WERI-Rb-1 (cell line): ENCODE data around the gene EBP.

ENCODE experiments used
- DNase-seq: peaks from one replicate; pipeline ENCODE4 v3.0.0-alpha.2; 2020
- H3K27ac ChIP-seq: fragments of 250-450 bp; sonication (Bioruptor Pico); 2 replicates; pipeline ENCODE4 v1.5.1; 2020; ENCODE audit warnings: mild to moderate bottlenecking, moderate library complexity
- H3K27me3 ChIP-seq: fragments of 250-450 bp; sonication (Bioruptor Pico); 2 replicates; pipeline ENCODE4 v1.5.1; 2021; ENCODE audit warnings: mild to moderate bottlenecking, low read depth, moderate library complexity; ENCODE audit not compliant: insufficient read depth, severe bottlenecking
- H3K36me3 ChIP-seq: fragments of 250-450 bp; sonication (Bioruptor Pico); 2 replicates; pipeline ENCODE4 v1.5.1; 2020; ENCODE audit warnings: mild to moderate bottlenecking, moderate library complexity
- H3K4me3 ChIP-seq: 2 replicates; pipeline ENCODE4 v1.5.1; 2011; ENCODE audit warnings: low read depth, mild to moderate bottlenecking, control low read depth, low read length
- H3K9me3 ChIP-seq: fragments of 250-450 bp; sonication (Bioruptor Pico); 2 replicates; pipeline ENCODE4 v1.5.1; 2021; ENCODE audit warnings: mild to moderate bottlenecking, moderate library complexity; ENCODE audit not compliant: severe bottlenecking
- TF ChIP-seq, protein P1 (sequence below): IDR thresholded peaks from 2 replicates; pipeline ENCODE4 v1.5.1; 2011; ENCODE audit warnings: low read depth, mild to moderate bottlenecking, control low read depth, inconsistent platforms, low read length

Gene EBP

DNA sequence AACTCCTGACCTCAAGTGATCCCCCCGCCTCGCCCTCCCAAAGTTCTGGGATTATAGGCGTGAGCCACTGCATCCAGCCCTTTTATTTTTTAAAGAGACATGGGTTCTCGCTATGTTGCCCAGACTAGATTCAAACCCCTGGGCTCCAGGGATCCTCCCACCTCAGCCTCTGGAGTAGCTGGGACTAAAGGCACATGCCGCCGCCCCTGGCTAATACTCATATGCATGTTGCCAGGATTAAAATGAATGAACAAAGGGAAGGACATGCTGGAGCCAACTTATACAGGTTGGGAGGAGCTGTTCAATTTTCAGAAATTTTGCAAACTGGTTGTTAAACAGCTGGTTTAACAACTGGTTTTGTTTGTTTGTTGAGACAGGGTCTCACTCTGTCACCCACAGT is 47.0 kb upstream of the EBP start:
- H3K4me3 ChIP-seq = no peak overlapping the region
- TF ChIP-seq, protein P1, sequence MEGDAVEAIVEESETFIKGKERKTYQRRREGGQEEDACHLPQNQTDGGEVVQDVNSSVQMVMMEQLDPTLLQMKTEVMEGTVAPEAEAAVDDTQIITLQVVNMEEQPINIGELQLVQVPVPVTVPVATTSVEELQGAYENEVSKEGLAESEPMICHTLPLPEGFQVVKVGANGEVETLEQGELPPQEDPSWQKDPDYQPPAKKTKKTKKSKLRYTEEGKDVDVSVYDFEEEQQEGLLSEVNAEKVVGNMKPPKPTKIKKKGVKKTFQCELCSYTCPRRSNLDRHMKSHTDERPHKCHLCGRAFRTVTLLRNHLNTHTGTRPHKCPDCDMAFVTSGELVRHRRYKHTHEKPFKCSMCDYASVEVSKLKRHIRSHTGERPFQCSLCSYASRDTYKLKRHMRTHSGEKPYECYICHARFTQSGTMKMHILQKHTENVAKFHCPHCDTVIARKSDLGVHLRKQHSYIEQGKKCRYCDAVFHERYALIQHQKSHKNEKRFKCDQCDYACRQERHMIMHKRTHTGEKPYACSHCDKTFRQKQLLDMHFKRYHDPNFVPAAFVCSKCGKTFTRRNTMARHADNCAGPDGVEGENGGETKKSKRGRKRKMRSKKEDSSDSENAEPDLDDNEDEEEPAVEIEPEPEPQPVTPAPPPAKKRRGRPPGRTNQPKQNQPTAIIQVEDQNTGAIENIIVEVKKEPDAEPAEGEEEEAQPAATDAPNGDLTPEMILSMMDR = no peak
- no peaks in the 10 kb centered on the region for H3K9me3 ChIP-seq
- H3K36me3 ChIP-seq = peaks cover 4% of the 10 kb centered on the region; the same call in 1 of the 2 replicates
- no peak for DNase-seq
- peak overlapping the region; percentile 90 for H3K27ac ChIP-seq
- no peaks in the 10 kb centered on the region for H3K27me3 ChIP-seq

DNA sequence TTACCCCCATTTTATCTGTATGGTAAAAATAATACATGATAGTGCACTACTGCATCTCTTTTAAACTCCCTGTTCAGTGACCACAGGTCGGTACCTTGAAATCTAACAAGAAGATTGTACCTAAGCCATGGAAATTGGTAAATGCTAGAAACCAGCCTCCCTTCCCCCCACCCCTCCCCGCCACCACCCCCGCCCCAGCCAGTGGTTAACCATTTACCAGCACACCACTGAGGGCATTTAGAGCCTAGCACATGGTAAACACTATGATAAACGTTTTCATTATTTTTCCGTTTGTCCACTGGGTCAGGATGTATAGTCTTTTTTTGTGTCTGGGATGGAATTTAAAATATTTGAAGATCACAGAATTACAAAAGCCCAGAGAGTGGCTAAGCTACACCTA is 46.3 kb upstream of the EBP start:
- Histone ChIP-seq H3K4me3 (peak overlapping the region; percentile 72), H3K36me3 (peaks cover 6% of the 10 kb centered on the region; the same call in 1 of the 2 replicates), H3K27me3 (no peaks in the 10 kb centered on the region), H3K9me3 (no peaks in the 10 kb centered on the region), H3K27ac (peak overlapping the region; percentile 74)
- DNase-seq = no peak
- TF ChIP-seq, protein P1 = no peak

DNA sequence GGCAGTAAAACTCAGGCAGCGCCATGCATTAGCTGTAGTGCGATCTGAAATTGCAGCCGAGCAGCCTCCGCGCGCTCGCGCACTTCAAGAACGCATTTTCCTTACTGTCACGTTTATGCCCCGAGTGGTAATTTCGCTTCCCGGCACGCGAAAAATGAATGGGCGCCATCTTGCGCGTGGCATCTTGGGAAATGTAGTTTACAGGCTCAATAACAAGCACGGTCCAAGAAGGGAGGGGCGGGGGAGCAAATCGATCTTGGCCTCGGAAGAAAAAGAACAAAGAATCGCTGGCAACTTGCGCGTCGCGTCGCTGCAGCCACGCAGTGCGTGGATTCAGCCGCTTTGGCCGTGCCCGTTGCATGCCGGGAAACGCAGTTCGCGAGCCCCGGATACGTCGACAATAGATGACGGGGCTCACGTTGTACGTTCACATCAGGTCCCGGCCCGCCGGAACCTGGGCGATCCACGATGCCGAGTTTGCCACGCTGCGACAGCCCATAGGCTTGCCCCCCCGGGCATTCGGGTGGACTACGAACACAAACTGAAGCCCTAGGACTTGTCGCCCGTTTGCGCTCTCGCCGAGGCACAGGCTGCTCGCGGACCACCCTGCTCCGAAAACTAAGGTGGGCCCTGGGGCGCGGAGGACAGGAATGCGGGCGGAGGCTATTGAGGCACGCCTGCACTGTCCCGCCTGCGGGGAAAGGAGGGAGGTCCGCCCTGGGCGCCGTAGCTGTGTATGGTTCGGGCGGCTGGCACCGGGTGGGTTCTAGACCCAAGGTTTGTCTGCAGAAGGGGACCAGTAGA is 45.6 kb upstream of the EBP start, which contains the start of gene FTSJ1:
TSS of gene FTSJ1 (plus strand) at position 426 of the 804 bp plus-strand sequence. CDS start 1,849 bp downstream, outside the sequence.
- peak; percentile 86 for DNase-seq
- peak within 1 kb of the TSS; percentile 74 for H3K27ac ChIP-seq
- H3K27me3 ChIP-seq = no peaks in the 10 kb centered on the region
- peaks cover 9% of the 10 kb centered on the region for H3K36me3 ChIP-seq
- TF ChIP-seq, protein P1 = no peak
- H3K9me3 ChIP-seq = no peaks in the 10 kb centered on the region
- H3K4me3 ChIP-seq = peak within 1 kb of the TSS; percentile 72

DNA sequence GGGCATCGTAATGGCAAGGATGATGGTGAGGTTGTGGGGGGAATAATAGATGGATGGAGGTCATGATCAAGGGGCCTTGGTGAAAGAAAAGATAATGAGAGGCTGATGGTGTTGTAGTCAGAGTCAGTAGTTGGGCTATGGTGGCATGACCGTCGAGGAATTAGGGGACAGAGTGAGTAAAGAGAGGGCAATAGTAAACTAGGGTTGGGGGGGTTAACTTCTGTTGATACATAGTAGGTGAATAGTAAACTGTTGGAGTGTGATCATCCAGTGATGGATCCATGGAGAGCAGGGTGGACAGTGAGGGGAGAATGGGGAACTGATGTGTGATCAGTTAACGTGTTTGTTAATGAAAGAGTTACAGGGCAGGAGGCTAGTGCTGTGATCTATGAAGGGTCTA is 44.7 kb upstream of the EBP start:
- Histone ChIP-seq H3K4me3 (peak overlapping the region; percentile 72), H3K9me3 (no peaks in the 10 kb centered on the region), H3K36me3 (peaks cover 13% of the 10 kb centered on the region), H3K27ac (no peak overlapping the region), H3K27me3 (no peaks in the 10 kb centered on the region)
- no peak for DNase-seq
- TF ChIP-seq, protein P1 = no peak

DNA sequence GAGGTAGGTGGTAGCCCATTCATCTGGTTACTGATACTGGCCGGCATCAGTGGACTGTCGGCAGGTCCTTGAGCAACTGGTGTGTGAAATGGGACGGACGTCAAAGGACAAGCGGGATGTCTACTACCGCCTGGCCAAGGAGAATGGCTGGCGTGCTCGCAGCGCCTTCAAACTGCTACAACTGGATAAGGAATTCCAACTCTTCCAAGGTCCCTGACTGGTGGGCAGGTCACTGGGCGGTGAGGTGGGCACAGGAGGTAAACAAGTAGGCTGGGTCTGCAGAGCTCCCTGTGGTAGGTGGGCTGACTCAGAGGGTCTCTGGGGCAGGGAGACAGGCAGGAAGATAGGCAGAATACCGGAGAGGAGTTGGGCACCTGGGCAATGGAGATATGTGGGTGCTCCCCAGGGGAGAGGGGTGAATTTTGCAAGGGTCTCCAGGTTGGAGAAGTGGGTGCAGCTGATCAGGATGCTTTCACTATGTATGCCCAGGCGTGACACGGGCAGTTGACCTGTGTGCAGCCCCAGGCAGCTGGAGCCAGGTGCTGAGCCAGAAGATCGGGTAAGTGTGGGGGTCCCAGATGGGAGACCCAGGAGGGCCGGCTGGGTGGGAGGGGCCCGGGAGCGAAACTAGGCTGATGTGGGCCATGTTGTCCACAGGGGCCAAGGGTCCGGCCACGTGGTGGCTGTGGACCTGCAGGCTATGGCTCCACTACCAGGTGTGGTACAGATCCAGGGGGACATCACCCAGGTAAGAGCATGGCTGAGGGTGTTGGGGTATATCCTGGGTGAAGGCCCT is 43.5 kb upstream of the EBP start:
- Histone ChIP-seq H3K4me3 (no peak overlapping the region), H3K36me3 (peaks cover 18% of the 10 kb centered on the region), H3K27ac (no peak overlapping the region), H3K27me3 (no peaks in the 10 kb centered on the region), H3K9me3 (no peaks in the 10 kb centered on the region)
- TF ChIP-seq, protein P1 = no peak
- no peak for DNase-seq
